ENCODE results near the gene ADCK2.

DNA sequence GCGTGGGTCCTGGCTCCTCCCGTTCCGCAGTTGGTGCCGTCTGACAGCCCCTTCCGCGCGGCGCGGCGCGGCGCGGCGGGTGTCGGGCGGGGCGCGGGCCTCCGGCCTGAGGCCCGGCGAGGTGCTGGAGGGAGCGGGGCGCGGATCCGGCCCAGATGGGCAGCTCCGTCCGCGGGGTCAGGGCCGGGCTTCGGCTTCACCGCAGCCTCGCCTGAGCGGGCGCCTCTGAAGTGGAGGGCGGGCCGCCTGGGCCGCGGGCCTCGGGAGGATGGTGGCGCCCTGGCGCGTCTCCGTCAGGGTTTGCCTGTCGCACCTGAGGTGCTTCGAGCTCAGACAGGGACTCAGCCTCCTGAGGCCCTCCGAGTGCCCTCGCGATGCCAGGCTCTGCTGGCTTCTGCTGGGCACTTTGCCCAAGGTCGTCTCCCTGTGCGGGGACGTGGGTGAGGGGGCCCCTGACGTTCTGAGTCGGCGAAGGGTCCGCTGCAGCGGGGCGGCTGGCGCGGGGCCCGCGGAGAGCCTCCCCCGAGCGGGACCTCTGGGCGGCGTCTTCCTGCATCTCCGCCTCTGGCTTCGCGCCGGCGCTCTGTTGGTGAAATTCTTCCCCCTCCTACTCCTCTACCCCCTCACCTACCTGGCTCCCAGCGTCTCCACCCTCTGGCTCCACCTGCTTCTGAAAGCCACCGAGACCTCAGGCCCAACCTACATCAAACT lies 473 bp downstream of the ADCK2 start:
- TF ChIP-seq ELF4 (IDR thresholded peaks at IDR 0.05) (no peak), TARDBP (IDR thresholded peaks at IDR 0.05) (no peak), CTBP1 (IDR thresholded peaks at IDR 0.05; ENCODE audit: borderline replicate concordance) (no peak; the same call in 1 of the 2 replicates), LEF1 (IDR thresholded peaks at IDR 0.05; ENCODE audit: borderline replicate concordance) (peak; percentile 56; the same call in 1 of the 2 replicates), FOXA1 (IDR thresholded peaks at IDR 0.05) (no peak), SUZ12 (IDR thresholded peaks at IDR 0.05) (no peak)

Data from HEK293T (cell line).